Cardiac muscle cell (in vitro differentiated cells and primary cell): Measurements from ENCODE around the gene OR52M1. TPM values are rescaled to one million over a fixed set of nuclear protein-coding genes. Genes with fewer than 3 reads are reported as not detected.

ENCODE experiments used
- DNase-seq, 2 donors: peaks; one replicate each; pipeline versions ENCODE4 v3.0.0 to v3.0.0-alpha.2; 2010 to 2017; ENCODE audit warnings: low read depth in 1 of 2, low spot score in 1 of 2
- H3K27ac ChIP-seq: fragments of 200-600 bp; sonication (generic); 2 replicates; pipeline ENCODE4 v1.5.1; 2016
- H3K27me3 ChIP-seq: fragments of 200-600 bp; sonication (generic); 2 replicates; pipeline ENCODE4 v1.6.0; 2016; ENCODE audit warnings: control low read depth
- H3K36me3 ChIP-seq: fragments of 200-600 bp; sonication (generic); 2 replicates; pipeline ENCODE4 v1.5.1; 2016; ENCODE audit warnings: control low read depth
- H3K4me1 ChIP-seq: fragments of 200-600 bp; sonication (generic); 2 replicates; pipeline ENCODE4 v1.8.1; 2017; ENCODE audit warnings: low read depth, mild to moderate bottlenecking, mixed run types
- H3K4me3 ChIP-seq: fragments of 200-600 bp; sonication (generic); 2 replicates; pipeline ENCODE4 v1.5.1; 2016; ENCODE audit warnings: mild to moderate bottlenecking
- H3K9me3 ChIP-seq: fragments of 200-600 bp; sonication (generic); 2 replicates; pipeline ENCODE4 v1.5.1; 2017; ENCODE audit warnings: low read depth, mild to moderate bottlenecking, control low read depth
- CTCF ChIP-seq: IDR thresholded peaks from 2 replicates; pipeline ENCODE4 v1.5.1; 2012; ENCODE audit warnings: low read depth, mild to moderate bottlenecking, low read length
- polyA plus RNA-seq: library from polyadenylated mRNA; unstranded; fragments of >200 nt; fragmentation: Nextera tagmentation; extraction: Ambion mirVana; gene quantifications from 2 replicates; pipeline ENCODE4 v1.2.1, GENCODE V29; 2016
- total RNA-seq: library from RNA; depleted of rRNA; stranded (reverse); fragments of >200 nt; gene quantifications from 2 replicates; pipeline ENCODE4 v1.2.3, GENCODE V29; 2016

OR52M1 gene
- total RNA-seq = not detected in 2 replicates
- polyA plus RNA-seq = not detected in 2 replicates

GRCh38 chr11:4544891-4545290 is at the start of gene OR52M1:
Gene OR52M1 (plus strand): TSS chr11:4545191. CDS start chr11:4545191, 0 bp downstream.
- no peak for TF ChIP-seq CTCF
- H3K4me3 ChIP-seq = no peak within 1 kb of the TSS

GRCh38 chr11:4495487-4495886 is 49.5 kb upstream of the OR52M1 start:
- DNase-seq = peak in 1 of 2 donors; percentile 29
- H3K27me3 ChIP-seq = no peaks in the 10 kb centered on the region
- no peak overlapping the region for H3K27ac ChIP-seq
- no peak overlapping the region for H3K4me3 ChIP-seq
- H3K36me3 ChIP-seq = no peaks in the 10 kb centered on the region
- no peaks in the 10 kb centered on the region for H3K9me3 ChIP-seq
- TF ChIP-seq CTCF = no peak
- H3K4me1 ChIP-seq = no peaks in the 10 kb centered on the region

More at GRCh38 chr11:4544891-4545290, at the start of gene OR52M1:
- Histone ChIP-seq H3K27me3 (peaks cover 5% of the 10 kb centered on the region), H3K27ac (no peak within 1 kb of the TSS), H3K9me3 (no peaks in the 10 kb centered on the region), H3K4me1 (no peaks in the 10 kb centered on the region), H3K36me3 (no peaks in the 10 kb centered on the region)
- no peak for DNase-seq

- no peaks in the 10 kb centered on the region for H3K4me1 ChIP-seq
- H3K9me3 ChIP-seq = no peaks in the 10 kb centered on the region
- no peak for DNase-seq
- TF ChIP-seq CTCF = no peak
- H3K27me3 ChIP-seq = no peaks in the 10 kb centered on the region
- no peak overlapping the region for H3K27ac ChIP-seq
- no peak overlapping the region for H3K4me3 ChIP-seq
- no peaks in the 10 kb centered on the region for H3K36me3 ChIP-seq
Measured at GRCh38 chr11:4495986-4496385, 49.0 kb upstream of the OR52M1 start.

- Histone ChIP-seq H3K4me1 (no peaks in the 10 kb centered on the region), H3K27ac (no peak overlapping the region), H3K4me3 (no peak overlapping the region), H3K36me3 (no peaks in the 10 kb centered on the region), H3K9me3 (no peaks in the 10 kb centered on the region), H3K27me3 (no peaks in the 10 kb centered on the region)
- peak; percentile 3 to 14 for DNase-seq
- TF ChIP-seq CTCF = no peak
Measured at GRCh38 chr11:4496557-4497248, 48.3 kb upstream of the OR52M1 start.

- H3K27ac ChIP-seq = no peak overlapping the region
- H3K27me3 ChIP-seq = no peaks in the 10 kb centered on the region
- no peaks in the 10 kb centered on the region for H3K36me3 ChIP-seq
- H3K4me1 ChIP-seq = no peaks in the 10 kb centered on the region
- no peak for TF ChIP-seq CTCF
- H3K9me3 ChIP-seq = no peaks in the 10 kb centered on the region
- no peak for DNase-seq
- no peak overlapping the region for H3K4me3 ChIP-seq
Measured at GRCh38 chr11:4508886-4509285, 36.1 kb upstream of the OR52M1 start.
